GM19035 (cell line): ENCODE results near the gene ARHGEF4.

ENCODE experiments used
- ATAC-seq: cut with Tn5 transposase; IDR thresholded peaks from one replicate; pipeline ENCODE4 v1.9.1; 2021; ENCODE audit not compliant: unreplicated experiment

The ARHGEF4 gene

DNA sequence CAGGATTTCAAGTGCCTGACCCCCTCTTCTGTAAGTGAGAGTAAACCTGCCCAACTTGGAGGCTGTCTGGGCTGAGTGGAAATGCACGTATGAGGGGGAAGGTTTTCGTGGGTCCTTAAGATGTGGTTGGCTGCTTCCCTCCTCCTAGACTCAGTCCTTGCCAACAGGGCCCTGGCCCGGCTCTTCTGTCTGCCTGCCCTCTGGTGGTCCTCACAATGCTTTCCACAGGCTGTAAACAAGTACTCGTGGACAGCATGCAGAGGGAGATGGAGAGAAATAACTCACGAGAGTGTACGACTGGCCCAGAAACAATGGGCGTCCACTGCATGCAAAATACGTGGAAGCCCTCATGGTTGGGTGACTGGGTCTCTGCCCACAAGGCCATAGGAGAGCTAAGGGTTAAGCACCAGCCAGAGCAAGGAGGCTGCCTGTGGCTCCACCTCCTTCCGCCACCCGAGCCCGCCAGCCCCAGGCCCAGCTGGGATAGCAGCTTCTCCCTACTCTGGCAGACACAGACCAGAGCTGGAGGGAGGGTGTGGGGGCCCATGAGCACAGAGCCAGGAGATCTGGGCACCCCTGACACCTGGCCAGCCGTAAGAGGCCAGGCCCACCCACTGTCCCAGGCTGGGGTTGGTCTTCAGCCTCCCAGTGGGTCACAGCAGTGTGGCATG, 17.0 kb upstream of the ARHGEF4 start:
- no peak for ATAC-seq

DNA sequence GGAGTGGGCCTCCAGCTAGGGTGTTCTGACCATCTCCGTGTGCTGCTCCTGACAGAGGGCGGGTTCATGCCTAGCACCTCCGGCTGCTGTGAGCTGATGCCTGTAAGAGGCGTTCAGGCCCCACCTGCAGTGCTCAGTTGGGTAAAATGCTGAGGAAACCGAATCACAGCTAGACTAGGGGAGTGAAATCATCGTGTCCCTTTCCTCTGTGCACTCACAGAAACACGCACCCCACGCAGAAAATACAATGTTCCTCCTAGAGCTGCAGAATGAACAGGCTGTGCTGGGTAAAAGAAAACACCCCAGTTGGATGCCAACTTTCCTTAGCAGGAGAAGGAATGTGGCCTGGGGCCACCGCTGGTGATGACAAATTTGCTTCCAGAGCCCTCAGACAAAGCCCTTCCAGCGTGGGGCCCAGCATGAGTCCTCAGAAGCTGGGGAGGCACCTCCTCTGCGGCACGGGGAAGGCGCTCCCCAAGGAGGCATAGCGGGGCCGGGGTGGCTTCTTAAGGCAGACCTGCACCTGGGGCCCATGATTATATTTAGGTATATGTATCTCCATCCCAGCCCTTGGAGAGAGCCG, 16.3 kb upstream of the ARHGEF4 start:
- ATAC-seq, result no peak

DNA sequence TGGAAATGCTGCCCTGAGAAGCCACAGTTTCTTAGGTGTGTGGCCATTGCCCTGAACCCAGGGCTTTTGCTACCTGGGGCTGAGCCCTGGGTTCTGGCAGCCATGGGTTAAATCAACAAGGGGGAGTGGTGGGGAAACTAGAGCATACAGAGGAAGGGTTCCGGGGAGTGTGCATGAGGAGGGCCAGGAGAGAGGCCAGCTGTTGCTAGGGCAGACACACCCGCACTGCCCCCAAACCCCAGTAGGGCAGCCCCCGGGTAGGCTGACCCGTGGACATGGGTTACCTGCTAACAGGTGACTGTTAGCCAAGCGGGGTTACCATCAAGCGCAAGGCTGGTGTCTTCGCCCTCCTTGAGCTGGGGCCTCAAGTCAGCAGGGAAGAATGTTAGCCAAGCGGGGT, 14.8 kb upstream of the ARHGEF4 start:
- no peak for ATAC-seq

DNA sequence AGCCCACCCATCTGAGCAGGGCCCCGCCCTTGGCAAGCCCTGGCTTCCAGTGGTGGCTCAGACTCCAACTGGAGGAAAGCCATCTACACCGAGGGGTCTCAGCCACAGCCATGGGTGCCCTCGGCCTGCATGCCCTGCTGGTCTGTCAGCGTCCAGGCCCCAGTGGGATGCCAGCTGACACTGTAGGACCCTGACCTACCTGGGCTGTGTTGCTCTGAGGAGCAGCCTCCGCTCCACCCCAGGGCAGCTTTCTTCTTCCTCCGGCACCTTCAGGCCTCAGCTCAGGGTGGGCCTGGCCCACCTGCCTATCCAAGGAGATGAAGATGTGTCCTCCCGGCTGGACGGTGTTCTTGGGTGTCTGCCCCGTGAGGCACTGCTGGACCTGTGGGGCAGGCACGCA, 13.9 kb upstream of the ARHGEF4 start:
- ATAC-seq, result no peak

DNA sequence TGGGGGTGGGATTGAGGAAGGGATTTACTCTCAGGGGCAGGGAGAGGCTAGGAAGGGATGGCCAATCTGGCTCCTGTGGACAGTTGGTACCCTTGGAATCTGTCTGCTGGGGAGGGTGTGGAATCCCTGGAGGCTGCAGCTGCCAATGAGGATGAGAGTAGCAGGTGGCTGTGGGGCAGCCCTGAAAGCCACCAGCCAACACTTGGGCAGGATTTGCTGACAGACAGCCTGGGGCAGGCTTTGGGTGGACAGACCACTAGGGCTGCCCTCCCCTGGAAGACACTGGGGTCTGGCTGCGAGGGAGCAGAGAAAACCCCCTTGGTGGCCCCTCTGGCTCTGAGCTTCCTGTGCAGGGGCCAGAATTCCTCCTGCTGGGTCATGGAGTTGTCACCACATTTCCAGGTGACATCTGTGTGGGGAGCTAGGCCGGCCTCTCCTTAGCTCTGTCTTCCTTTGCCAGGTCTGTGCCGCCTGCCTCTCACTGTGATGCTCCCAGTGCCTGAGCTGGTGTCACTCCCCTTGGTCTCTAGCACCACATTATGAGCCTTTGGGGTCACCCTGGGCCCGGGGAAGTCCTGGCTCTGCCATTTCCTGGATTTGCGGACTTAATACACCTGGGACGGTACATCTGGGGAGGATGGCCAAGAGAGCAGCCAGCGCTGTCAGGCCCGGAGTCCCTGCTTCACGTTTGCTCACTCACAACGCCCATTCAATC, 13.4 kb upstream of the ARHGEF4 start:
- ATAC-seq, result no peak

DNA sequence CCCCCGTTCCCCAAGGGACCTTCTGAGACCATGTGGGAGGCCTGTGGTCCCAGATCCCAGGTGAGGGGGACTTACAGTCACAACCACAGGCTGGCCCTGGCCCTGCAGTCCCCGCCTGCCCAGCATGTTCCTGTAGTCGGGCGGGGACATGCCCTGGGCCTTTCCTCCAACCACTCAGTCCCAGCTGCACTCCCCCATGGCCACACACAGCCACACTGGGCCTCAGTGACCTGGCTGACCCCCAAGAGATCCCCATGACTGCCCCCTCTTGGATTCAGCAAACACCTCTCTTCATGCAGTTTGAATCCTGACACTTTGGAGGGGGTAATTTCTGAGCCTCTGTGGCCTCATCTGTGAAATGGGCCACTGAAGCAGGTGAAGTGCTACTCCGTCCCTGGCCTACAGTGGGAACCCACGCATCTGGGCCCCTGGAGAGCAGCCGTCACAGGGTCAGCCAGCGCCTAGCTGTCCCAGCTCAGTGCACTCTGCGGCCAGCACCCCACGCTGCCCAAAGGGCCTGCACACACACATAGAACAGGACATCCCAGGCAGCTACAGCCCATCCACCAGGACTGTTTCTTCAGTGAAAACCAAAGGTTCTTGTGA, 12.7 kb upstream of the ARHGEF4 start:
- peak; percentile 58 for ATAC-seq

DNA sequence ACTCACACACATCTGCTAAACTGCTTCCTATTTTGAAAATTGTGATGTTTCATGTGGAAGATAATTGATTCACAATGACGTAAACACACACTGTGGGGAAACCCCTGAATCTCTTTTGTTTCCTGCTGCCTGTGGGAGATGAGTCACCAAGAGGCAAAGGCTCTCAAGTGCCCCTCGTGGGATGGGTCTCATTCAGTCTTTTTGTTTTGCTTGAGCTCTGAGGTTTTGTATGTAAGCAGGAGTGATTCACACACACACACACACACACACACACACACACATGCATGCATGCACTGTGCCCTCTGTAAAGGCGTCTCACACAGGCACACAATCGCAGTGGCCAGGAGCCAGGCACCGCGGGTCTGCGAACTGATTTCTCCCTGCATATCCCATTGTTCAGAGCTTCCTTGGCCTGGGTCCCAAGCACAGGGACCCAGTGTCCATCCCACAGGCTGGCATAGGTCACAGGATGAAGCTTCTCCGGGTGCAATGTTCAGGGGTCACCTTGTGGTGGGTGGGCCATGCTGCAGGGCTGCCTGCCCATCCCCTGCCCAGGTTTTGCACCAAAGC, 12.1 kb upstream of the ARHGEF4 start:
- peak; percentile 89 for ATAC-seq

DNA sequence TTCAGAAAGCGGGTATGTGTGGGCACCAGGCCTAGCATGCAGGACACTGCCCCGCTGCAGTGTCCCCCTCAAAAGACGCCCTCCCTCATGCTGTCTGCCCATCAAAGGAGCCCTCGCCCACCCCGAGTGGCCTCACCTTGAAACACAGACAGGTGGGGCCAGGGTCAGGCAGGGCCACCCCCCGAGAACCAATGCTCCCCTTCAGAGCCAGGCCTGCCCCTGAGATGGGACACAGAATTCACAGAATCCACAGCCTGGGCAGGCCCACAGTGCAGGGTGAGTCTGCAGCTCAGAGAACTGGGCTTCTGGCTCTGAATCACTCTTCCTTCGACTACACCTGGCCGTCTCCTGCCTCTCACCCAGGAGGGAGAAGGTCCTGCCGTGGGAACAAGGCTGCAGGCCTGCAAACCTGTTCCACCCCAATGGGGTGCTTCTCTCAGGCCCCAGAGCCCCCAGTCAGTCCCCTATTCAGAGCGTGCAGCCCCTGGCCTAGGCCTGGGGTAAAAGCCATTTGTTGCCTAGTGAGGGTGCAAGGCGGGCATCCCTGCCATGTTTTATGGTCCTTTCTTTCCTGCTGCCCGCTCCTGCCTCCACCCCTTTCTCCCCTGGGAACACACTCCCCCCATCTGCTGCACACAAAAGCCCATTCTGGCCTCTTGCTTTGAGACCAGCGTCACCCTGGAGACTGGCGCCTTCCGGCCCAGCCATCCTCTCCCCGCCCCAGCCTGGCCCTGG, 11.3 kb upstream of the ARHGEF4 start:
- ATAC-seq, result no peak

DNA sequence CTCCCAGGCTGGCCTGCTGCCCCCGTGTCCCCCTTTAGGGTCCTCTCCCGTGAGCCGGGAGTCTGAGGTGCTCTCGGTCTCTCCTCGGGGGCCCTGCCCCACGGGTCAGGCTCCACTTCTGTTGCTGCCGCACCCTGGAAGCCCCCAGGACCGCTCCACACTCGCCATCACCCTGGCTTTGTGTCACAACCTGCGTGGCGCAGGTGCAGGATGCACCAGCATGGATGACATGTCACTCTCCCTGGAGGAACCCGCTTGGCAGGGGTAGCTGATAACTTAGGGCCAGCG, 10.8 kb upstream of the ARHGEF4 start:
- no peak for ATAC-seq

DNA sequence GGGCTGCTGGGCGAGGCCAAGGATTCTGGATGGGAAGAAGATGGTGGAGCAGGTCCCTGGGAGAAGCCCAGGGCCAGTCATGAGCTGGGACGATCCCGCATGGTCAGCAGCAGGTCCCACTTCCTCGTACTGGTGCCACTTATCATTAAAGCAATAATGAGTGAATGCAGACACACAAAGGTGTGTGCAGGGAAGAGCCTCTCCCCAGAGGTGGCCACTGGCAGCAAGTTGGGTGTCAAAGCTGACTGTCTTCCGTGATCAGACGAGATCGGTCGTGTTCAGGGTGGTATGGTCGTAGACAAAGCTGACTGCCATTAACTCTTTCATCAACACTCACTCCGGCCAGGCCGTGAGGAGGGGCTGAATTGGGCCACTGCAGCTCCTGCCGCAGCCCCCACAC, 10.3 kb upstream of the ARHGEF4 start:
- no peak for ATAC-seq

DNA sequence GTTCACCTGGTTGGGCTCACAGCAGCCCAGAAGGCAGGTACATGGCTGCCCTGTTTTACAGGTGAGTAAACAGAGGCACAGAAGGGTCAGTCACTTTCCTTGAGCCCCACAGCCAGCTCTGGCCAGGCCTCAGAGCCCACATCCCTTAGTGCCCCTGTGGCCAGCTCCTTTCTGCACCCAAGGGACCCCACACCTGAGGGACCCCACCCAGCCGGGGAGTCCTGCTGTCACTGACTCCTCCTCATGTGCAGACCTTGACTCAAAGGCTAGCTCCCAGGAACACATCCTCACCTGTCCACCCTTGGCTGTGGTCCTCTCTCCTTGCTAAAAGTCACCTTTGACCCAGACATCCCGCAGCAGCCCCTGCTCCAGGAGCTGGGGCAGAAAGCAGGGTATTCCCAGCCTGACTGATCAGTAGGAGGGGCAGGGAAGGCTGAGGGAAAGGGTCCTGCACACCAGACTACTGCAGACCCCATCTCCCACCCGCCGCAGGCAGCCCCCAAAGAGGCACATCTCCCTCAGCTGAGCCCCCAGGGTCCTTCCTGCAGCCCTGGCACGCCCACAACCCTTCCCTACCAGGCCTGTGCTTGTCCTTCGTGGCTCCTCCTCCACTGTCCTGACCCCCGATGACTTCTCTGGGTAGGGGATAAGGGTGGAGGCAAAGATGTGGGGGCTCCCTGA, 9.8 kb upstream of the ARHGEF4 start:
- ATAC-seq, result no peak

DNA sequence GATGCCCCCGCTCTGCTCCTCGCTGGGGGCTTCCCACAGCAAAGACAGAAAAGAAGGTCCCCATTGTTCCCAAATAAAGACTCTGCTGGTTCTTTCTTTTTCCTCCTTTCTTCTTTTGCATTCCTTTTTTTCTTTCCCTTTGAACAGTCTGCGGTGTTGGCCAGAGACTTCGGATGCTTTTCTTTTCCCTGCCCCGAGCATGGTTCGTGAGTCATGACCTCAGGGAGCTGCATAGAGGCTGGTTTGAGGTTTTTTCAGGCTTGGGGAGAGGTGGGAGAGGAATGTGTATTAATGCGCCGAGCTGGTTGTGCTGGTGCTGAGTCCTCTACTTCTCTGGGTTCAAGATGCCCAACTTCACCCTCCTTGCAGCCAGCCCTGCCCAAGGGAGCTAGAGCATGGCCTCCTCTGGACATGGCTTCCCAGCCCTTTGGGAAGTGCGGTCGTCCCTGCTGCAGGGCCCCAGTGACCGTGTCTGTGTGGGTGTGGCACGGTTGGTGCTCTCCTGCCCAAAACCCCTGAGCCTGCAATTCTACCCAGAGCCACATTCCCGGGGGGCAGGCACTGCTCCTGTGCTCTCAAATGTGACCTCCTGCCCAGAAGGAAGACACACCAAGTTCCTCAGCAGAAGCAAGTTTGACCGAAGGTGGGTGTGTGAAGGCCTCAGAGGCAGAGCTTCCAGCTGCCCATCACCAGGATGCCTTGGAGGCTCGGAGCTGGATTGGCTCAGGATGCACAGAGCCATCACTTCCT, 9.0 kb upstream of the ARHGEF4 start:
- no peak for ATAC-seq

DNA sequence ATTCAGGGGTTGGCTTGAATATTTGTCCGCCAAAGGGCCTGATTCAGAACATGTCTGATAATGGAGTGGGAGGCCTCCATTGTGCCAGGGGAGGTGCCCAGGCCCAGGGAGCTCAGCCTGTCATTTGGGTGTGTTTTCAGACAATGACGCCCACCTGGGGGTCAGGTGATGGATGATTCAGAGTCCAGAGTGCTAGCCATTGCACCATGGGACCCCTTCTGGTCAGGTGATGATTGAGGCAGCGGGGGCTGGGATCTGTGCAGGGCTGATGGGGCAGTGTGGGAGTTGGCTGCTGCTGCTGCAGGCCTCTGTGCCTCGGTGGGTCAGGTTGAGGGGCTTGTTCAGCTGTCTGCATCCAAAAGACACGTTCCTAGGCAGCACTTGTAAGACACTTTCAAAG, 8.3 kb upstream of the ARHGEF4 start:
- no peak for ATAC-seq

DNA sequence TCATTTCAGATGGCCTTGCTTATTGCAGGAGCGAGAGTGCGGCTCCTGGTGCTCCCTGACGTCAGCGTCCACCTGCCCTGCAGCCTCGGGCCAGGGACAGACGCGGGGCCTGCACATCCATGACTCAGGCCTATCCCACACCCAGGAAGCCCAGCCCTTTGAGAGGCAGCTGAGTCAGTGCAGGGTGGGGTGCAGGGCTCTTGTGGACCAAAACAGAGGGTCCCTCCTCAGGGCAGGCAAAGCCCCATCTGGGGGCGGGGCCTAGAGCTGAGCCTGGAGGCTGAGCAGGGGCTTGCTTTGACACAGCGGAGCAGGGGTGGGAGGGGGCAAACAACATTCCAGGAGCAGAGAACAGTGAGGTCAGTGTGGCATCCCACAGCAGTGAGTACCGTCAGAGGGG, 7.7 kb upstream of the ARHGEF4 start:
- no peak for ATAC-seq

DNA sequence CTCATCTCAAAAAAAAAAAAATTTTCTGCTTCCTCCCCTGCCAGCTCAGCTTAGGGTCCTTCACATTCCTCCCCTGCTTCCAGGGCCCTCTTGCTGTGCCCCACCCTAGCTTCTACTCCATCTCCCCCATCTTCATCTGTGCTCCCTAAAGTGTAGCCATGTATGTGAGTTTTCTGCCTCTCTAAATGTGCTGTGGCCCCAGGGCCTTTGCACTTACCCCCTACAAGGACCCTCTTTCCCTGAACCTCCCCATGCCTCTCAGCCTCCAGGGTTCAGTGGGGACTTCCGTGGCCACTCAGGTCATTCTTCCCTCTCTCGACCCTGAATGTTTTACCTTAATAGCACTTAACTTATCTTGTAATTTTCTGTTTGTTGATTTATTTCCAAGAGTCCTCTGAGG, 6.2 kb upstream of the ARHGEF4 start:
- no peak for ATAC-seq

DNA sequence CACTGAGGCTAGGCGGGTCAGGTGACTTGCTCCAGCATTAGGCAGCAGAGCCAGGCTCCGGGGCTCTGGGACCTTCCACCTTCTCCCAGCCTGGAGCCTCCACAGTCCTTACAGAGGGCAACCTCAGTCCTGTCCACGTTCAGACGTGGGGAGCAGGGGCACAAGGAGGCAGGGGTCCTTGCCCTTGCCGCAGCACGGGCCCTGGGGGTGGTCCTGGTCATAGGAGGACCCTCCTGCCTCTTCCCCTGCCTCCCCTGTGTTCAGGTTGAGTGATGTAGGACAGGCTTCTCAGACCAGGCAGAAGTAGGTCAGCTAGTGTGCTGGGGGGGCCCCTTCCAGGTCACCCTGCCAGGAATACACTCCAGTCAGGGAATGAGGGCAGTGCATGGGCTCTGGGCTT, 5.4 kb upstream of the ARHGEF4 start:
- no peak for ATAC-seq

DNA sequence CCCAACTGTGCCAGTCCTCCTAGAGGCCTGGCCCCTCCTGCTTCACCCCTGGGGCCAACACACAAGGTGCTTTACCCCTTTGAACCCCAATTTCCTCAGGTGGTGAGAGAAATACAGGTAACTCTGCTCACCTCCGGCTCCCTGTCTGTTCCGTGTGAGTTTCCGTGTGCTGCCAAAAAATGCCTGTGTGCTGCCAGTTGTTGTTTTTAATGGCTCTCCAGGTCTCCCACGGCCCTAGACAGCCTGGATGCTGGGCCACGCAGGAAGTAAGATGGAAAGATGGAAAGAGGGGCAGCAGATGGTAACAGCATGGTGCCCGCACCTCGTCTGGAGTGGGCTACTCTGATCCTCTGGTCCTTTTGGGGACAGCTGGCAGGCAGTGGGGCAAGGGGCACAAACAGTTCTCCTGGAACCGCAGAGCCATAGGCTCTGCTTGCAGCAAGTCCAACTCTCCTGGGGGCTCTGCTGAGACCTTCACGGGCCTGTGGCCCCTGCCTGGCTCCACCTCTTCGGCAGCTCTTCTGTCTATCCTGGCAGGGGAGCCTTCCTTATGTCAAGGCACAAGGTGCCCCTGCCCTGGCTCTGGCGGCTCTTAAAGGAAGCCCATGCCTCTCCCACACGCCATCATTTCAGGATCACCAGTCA, 4.3 kb upstream of the ARHGEF4 start:
- ATAC-seq, result no peak

DNA sequence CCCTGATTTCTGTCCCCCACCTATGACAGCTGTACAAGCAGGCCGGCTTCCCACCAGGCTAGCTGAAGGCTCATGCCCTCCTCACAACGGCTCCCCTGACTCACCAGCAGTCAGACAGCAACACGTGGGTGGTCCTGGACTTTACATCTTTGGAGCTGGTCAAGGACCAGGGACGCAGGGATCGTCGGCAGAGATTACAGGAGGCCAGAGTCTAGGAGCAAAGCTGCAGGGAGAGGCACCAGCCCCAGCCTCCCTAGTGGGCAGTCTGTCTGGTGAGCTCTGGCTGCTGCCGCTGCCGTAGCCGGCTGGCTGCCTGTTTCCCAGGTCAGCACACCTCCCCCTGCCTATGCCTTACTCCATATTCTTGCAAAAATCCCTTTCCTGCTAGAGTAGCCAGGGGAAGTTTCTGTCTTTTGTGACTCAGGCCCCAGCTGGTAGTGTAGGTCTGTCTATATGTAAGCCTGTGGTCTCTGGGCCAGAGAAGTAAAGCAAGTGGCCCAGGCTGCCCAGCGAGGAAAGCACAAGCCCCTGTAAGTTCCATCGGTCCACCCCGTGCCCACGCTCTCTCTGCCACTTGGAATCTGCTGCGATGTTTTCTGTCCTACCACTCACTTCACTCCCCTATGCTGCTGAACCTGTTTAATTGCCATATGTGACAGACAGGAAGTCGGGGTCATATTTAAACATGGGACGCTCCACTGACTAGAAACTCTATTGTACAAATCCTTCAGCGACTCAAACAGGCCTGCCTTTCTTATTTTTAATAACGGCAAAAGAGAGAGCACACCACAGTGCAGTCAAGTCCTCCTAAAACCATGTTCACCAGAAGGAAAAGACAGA, 2.4 kb upstream of the ARHGEF4 start:
- no peak for ATAC-seq
